Stimulated activated CD8-positive, alpha-beta memory T cell treated with anti-CD3 and anti-CD28 coated beads, Interleukin-7, amount 100 ng/mL, for 48 hours (primary cell): ENCODE data around the gene KRT79.

ENCODE experiments used
- DNase-seq, 2 donors: peaks; one replicate each; pipeline ENCODE4 v3.0.0-alpha.2; 2020; ENCODE audit warnings: low read depth in 1 of 2; ENCODE audit errors: extremely low read depth in 1 of 2

KRT79 gene

DNA sequence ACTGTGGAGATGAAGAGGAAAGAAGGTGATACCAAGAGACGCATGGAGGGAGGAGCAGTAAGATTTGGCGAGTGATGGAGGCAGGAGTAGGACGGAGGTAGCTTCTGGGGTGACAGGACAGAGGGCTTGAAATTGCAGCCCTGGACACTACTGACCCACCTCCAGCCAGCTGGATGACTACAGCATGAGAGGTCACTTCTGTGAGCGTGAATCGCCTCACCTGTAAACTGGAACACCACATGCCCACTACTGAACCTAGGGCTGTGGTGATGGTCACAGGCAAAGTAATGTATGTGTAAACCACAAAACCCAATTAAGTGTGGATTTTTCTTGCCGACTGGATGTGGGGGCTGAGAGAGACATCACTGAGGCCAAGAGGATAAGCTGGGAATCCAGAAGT lies 13.6 kb downstream of the KRT79 start:
- DNase-seq: no peak

DNA sequence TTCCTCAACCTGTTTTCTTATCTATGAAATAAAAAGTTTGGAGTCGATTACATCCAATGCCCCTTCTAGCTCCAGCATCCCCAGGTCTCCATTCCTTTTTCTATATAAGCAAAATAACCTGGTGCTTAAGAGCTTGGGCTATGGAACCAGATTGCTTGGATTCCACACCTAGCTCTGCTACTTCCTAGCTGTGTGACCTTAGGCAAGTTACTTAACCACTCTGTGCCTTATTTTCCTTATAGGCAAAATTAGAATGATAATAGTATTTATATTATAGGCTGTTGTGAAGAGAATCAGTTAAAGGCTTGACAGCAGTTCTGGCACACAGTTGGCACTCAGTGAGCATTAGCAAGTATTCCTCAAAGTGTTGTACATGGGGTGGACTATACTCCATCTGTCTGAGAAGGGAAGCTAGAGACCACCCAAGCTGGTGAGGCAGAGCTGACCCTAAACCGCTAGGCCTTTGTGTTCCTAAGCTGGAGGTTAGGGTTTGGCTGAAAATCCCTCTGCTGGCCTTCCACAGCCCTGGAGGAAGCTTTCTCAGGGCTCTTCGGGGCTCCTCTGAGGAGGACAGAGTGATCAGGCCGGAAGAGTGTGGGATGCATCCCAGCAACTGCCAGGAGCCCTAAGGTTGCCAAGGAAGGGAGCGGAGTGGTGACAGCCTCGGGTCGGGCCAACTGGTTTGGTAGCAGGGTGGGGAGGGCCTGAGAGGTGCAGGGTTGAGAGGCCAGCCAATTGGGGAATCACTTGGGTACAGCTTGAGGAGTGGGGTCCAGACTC lies 14.2 kb downstream of the KRT79 start:
- no peak for DNase-seq

DNA sequence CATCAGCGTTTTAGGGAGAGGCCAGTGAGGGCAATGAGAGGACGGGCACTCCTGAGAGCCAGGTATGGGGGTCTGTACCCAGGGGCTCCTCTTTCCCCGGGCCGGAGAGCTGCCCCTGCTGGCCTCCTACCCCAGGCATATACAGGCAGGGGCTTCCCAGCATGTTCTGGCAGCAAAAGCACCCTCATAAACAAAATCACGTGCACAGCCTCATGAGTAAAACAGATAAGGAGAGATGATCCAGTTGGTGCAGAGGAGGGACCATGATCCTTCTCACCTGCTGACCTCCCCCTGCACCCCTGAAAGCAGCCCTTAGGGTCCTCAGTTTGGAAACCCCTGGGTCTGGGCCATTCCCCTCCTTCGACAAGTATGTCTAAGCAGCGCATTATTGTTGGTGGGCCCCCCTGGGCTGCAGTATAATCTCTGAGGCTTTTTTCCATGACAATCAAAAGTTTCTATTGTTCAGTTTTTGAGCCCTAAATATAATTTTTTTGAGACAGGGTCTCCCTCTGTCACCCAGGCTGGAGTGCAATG lies 15.2 kb downstream of the KRT79 start:
- DNase-seq: no peak

DNA sequence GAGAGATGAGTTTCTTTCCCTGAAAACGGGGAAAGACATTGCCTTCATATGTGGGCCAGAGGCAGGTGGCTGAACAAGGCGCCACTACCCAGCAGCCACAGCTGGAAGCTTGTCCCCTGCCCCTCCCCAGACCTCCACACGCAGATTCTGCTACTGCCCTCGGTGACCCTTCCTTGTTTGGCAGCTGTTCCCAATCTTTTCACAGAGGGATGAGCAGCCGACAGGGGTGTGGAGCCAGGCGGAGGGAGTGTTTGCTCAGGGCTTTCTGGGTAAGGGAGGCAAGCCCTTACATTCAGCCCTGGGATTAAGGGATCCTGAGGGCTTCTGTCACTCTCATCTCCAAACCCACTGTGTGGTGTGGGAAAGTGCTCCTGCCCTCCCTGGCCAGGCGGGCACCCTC lies 15.7 kb downstream of the KRT79 start:
- DNase-seq: no peak

DNA sequence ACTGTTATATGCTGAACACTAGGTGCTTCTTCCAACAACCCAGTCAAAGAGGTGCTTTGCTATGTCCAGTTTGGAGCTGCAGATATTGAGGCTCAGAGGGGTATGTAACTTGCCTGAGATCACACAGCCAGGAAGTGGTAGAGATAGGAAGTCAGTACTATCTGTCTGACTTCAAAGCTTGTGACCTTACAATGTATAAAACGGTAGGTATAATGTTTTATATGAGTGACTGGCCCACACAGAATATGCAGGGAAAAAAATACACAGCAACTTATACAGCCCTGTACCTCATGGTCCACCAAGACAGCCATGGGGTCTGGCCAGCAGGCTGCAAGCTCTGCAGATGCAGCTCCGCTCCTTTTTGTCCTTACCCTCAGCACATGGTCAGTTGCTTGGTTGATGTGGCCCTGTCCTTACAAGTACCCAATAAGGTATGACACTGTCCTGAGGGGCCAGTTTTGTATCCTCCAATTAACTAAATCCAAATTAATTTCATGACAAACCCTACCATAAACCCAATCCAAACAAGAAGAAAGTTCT lies 16.3 kb downstream of the KRT79 start:
- DNase-seq: no peak

DNA sequence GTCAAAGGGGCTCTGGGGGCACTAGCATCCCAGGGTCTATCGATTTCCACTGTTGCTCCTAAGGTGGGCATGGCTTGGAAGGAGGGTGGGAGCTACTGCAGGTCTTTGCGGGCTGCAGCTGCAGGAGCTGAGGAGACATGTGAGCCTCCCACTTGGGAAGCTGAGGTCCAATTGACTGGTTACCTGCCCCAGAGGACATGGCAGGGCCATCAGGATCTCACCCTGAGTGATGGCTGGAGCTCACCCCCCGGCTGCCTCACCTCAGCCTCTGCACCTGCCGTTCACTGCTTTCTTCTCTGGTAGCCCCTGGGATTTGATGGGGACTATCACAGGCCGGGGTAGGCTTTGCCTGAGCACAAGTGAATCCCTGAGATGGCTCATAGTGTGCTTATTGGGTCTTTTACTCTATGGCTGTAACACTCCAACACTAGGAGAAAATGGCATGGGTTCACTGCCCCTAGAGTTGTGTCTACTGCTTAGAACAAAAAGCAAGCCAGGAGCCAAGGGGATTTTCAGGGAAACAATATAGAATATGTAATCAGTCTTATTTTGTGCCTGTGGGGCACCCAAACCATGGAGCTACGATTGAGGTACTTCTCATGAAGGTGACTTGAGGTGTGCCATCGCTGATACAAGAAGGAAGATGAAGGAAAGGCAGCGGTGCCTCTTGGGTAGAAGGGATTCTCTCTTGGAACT lies 17.0 kb downstream of the KRT79 start:
- DNase-seq: no peak

DNA sequence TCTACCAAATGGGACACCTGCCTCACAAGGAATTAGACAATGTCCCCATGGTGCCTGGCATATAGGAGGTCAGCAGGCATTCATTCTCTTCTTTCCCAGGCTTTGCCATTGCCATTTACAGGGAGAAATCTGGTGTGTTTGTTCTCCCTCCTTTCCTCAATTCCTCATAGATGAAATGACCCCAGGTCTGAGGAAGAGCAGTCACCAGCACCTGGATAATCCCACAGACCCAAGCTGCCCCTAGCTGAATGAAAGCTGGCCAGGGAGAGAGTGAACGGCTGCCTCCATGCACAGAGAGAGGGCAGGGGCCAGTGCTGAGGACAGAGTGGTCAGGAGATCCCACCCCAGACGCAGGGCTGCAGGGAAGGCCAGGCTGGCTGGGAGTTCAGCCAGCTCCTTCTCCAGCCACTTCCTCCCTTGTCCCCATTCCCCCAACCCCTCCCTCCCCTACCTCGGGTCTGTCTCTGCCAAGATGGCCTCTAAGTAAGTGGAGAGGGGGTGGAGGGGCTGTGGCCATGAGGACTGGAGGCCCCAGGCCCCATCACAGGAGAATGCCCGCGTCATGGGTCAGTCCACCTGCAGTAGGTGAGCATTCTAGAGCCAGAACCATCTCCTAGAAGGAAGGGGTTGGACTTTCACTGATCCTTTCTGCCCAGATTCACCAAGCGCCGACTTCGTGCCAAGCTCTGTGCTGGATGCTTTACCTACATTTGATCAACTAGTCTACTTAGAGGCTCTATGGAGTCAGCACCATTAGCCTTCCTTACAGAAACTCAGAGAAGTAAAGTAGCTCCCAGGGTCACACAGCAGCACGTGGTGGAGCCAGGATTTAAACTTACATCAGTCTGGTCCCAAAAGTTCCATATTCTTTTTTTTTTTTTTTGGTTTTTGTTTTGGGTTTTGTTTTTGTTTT lies 18.2 kb downstream of the KRT79 start:
- no peak for DNase-seq

DNA sequence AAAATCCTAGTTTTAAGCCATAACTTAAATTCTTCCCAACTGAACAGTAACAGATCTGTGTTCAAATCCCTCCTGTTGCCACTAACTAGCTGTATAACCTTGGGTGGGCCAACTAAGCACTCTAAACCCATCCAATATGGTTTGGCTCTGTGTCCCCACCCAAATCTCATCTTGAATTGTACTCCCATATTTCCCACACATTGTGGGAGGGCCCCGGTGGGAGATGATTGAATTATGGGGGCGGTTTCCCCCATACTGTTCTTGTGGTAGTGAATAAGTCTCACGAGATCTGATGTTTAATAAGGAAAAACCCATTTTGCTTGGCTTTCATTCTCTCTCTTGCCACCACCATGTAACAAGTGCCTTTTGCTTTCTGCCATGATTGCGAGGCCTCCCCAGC lies 18.9 kb downstream of the KRT79 start:
- DNase-seq: no peak

DNA sequence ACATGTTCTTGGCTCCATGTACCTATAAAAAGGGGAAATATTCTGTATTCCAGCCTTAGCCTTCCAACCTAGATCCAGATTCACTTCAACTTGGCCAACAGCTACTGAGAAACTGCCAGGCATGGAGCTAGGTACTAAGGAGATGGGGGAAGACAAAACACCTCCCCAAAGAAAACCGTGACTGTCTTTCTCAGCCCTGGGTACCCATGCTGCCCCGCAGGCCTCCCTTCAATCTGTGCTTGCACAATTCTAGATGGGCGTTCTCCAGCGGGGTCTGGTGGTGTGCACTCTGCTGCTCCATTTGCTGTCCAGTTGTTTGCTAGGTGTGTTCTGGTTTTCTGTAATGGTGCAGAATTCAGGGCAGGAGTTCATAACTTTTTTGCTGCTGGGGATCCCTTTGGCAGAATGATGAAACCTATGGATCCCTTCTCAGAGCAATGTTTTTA lies 19.4 kb downstream of the KRT79 start:
- DNase-seq: no peak

DNA sequence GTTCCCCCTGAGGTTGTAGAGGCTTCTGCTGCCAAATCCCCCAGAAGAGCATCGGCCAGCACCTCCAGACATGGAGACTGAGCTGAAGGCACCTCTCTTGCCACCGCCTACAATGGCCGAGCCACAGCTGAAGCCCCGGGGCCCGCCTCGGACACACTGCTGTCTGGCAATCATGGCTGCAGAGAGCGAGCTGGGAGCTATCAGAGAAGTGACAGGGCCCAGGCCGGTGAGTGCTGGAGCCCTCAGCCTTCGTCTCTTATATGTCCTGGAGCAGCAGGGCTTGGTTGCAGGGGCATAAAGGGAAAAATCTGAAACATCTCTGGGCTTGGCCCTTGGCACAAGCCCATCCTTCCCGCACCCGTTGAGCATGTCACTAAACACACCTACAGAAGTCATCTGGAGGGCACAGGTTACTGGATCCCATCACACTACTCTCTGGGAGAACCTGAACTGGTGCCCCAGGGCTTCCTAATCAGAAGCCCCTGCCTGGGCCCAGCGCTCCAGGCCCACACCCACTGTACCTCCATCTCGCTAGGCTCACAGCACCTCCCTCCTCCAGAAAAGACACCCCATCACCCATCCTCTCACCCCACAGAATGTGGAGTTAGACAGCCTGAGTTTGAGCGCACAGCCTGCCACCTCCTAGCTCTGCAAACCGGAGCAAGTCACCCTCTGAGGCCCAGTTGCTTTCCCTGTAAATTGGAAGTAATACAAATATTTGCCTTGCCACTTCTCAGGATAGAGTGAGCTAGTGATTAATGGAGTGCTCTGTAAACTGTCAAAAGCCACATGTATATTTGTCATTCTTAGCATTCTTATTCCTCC lies 20.0 kb downstream of the KRT79 start, which contains the start of gene KRT4:
Gene KRT4, minus strand, starts transcription at position 232 of the 825 bp plus-strand sequence. Its CDS starts 58 bp downstream, at position 174.
- DNase-seq: no peak

DNA sequence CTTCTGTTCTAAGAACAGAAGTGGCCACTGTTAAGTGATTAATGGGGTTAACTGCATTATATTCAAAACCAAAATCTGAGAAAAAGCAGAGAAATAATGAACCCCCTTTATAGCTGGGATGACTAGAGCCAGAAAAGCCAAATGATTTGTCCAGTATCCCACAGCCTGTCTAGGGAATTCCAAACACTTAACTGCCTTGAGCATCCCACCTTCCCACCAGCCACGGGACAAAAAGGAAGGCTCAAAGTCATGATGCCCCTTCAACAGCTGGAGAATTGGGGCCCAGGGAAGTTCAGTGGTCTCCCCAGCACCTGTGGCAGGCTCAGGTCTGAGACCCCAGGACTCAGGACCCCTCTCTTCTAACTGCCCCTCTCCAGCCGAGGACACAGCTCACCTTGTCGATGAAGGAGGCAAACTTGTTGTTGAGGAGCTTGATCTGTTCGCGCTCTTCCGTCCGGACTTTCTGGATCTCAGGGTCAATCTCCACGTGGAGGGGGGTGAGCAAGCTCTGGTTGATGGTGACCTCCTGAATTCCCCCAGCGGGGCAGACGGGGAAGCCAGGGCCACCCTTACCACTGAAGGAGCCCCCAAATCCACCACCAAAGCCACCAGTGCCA lies 20.8 kb downstream of the KRT79 start:
- no peak for DNase-seq

DNA sequence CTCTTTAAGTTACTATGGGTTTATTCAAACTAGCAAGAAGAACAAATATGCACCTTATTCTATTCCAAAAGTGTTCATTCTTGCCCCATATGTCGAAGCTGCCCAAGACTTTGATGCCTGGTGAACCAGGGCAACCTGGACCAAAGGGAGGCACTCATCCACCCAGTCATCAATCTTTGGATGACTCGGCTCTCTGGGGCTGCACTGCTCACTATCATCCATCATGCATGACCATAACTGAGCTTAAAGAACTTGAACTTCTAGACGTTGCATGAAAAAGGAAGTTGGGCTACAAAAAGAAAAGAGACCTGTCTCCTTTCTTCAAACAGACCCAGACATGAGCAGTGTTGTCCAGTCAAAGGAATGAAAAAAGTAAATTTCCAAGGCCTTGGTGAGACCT lies 21.4 kb downstream of the KRT79 start:
- DNase-seq: no peak

DNA sequence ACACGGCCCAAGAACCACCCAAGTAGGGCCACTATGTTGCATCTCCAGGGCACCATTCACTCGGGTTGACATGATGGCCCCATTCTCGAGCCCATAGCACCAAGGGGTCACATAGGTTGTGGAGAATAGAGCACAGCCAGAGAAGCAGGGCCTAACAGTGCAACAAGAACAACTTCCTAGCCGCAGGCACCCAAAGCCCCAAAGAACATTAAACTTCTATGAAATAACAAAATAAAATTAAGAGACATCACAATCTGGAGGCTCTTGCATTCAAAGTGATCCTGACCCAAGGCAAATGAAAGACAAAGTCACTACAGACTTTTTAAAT lies 22.1 kb downstream of the KRT79 start:
- no peak for DNase-seq

DNA sequence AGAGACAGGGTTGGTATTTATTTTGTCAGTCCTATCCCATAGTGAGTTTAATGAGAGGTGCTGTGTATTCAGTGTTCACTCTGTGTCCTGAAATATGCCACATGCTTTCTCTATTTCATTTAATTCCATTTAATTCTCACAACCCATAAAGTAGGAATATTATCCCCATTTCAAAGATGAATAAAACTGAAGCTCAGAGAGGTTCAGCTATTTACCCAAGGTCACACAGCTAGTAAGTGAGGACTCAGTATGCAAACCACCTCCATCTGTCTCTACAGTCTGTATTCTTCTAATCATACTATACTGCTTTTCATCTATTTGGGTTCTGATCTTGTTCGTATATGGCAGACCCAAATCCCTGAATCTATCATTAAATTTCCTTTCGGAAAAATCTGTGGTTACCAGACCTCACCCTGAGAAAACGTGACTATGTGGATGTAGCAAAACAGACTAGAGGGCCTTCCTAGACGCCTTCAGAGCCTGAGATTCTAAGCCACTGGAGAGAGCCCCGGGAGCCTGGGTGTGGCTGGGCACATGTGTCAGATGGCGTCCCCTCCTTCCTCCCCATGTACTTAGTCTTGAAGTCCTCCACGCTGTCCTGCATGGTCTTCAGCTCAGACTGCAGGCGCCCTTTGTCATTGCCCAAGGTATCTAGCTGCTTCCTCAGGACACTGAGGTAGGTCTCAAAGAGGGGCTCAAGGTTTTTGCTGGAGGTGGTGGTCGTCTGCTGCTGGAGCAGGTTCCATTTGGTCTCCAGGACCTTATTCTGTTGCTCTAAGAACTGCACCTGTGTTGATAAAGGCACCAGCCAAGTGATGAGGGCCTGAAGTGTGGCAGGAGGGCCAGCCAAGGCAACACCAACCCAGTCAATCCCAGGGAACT lies 22.7 kb downstream of the KRT79 start:
- DNase-seq: no peak

DNA sequence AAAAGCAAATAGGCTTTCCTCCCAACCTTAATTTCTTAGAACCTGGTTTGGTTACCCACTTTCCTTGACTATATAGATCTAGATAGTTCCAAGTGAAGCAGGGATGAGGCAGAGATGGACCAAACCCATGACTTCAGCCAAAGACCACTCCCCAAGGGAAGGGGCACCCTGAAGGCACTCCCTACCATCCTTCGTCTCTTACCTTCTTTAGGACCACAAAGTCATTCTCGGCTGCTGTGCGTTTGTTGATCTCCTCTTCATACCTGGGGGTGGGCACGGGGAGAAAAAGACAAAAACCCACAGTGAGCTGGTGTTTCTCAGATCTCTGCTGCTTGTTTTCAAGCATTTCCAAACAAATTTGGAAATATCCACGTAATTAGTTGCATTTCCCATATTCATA lies 23.6 kb downstream of the KRT79 start:
- no peak for DNase-seq

DNA sequence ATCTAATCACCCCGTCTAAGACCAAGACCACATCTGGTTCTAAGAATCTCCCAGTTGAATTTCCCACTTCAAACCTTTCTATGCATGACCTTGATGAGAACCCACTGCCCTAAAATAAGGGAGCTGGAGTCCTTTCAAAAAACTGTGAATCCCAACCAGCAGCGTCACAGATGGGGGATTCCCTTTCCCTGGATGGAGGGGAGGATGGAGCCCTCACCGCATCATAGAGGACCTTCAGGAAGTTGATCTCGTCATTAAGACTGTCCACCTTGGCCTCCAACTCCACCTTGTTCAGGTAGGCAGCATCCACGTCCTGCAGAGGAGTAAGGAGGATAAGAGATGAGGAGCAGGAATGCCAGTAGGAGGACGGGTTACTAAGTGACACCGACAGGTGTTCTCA lies 24.9 kb downstream of the KRT79 start:
- DNase-seq: no peak

DNA sequence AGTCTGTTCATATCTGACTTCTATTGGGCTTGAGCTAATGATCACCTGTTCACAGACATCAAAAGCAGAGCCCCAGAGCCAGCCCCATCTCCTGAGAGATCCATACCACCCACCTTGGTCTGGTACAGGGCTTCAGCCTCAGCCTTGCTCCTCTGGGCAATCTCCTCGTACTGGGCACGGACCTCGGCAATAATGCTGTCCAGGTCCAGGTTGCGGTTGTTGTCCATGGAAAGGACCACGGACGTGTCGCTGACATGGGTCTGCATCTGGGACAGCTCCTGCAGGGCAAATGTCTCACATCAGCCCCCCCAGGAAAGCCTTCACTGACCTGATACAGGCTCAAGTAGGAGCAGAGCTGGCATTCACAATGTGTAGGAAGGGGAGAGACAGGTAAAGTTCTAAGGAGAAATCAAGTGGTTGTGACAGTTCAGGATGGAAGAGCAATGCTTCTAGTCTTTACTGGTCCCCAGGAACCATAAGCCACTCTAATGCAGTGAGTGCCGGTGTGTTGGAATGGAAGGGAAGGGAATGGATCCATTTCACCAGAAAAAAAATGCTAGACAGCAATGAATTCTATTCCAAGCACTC lies 25.4 kb downstream of the KRT79 start:
- DNase-seq: no peak
